ENCODE data around the gene ANGPTL1.

GRCh38 chr1:178895928-178896327, 25.1 kb upstream of the ANGPTL1 start:
- TF ChIP-seq EZH2 (IDR thresholded peaks at IDR 0.05; ENCODE audit: low read length, missing control alignments): no peak
- TF ChIP-seq, protein P1, sequence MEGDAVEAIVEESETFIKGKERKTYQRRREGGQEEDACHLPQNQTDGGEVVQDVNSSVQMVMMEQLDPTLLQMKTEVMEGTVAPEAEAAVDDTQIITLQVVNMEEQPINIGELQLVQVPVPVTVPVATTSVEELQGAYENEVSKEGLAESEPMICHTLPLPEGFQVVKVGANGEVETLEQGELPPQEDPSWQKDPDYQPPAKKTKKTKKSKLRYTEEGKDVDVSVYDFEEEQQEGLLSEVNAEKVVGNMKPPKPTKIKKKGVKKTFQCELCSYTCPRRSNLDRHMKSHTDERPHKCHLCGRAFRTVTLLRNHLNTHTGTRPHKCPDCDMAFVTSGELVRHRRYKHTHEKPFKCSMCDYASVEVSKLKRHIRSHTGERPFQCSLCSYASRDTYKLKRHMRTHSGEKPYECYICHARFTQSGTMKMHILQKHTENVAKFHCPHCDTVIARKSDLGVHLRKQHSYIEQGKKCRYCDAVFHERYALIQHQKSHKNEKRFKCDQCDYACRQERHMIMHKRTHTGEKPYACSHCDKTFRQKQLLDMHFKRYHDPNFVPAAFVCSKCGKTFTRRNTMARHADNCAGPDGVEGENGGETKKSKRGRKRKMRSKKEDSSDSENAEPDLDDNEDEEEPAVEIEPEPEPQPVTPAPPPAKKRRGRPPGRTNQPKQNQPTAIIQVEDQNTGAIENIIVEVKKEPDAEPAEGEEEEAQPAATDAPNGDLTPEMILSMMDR (conservative IDR thresholded peaks at IDR 0.05 in 1 of 2, IDR thresholded peaks at IDR 0.05 in 1 of 2; ENCODE audit: low read depth in 1 of 2, low read length in 2 of 2): no peak
